Subcutaneous adipose tissue (tissue), 4 donors: Measurements from ENCODE around the gene RELB. TPM values are rescaled to one million over a fixed set of nuclear protein-coding genes. Genes with fewer than 3 reads are reported as not detected.

Experiments
- small RNA-seq: library from RNA; depleted of rRNA; stranded (forward); fragments of <200 nt; gene quantifications from one replicate; pipeline ENCODE3, GENCODE V24; 2016
- total RNA-seq, 4 donors: library from RNA; depleted of rRNA; stranded (reverse); fragments of >200 nt; gene quantifications; one replicate each; pipeline ENCODE4 v1.1.0, GENCODE V29; 2016
- TF ChIP-seq, protein P1 (sequence below): fragments of 450-650 bp; IDR thresholded peaks from one replicate; pipeline ENCODE4 v1.5.1; 2016; ENCODE audit warnings: low read depth, mild to moderate bottlenecking, control low read depth, antibody characterized with exemption, moderate library complexity

Gene RELB
- total RNA-seq, 4 donors from 2014 or later = 0.49 to 9.4 (median 5.8) TPM

- TF ChIP-seq, protein P1, sequence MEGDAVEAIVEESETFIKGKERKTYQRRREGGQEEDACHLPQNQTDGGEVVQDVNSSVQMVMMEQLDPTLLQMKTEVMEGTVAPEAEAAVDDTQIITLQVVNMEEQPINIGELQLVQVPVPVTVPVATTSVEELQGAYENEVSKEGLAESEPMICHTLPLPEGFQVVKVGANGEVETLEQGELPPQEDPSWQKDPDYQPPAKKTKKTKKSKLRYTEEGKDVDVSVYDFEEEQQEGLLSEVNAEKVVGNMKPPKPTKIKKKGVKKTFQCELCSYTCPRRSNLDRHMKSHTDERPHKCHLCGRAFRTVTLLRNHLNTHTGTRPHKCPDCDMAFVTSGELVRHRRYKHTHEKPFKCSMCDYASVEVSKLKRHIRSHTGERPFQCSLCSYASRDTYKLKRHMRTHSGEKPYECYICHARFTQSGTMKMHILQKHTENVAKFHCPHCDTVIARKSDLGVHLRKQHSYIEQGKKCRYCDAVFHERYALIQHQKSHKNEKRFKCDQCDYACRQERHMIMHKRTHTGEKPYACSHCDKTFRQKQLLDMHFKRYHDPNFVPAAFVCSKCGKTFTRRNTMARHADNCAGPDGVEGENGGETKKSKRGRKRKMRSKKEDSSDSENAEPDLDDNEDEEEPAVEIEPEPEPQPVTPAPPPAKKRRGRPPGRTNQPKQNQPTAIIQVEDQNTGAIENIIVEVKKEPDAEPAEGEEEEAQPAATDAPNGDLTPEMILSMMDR = no peak
Observed at GRCh38 chr19:45079911-45080370, 78.7 kb downstream of the RELB start.

DNA sequence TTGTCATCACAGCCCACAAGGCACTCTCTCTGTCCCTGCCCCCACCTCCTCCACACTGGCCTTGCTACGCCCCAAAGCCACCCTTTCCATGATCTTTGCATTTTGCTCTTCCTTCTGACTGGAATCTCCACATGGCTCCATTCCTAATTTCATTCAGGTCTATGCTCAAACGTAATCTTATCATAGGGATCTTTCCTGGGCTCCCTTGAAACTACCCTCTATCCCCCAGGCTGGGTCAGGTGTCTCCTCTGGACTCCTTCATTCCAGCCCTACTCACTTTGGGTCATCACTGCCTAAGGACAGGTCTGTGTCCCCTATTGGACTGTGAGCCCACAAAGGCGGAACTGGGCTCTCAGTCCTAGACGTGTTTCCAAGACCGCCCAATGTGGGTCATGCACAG lies 80.9 kb downstream of the RELB start:
- TF ChIP-seq, protein P1 = no peak

DNA sequence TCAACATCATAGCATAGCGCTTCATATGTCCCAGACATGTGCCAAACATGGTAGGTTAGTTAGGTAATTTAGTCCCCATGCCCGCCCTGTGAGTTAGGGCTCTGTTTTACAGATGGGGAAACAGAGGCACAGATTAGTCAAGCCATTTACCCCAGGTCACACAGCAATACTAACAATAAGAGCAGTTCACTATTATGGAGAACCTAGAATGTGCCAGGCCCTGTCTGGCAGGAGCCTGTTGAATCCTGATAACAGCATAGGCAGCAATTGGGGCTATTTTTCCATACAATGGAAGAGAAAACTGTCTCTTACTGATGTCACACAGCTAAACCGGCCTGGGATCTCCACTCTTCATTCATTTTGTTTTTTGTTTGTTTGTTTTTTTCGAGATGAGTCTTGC lies 85.2 kb downstream of the RELB start:
- TF ChIP-seq, protein P1 = no peak

- TF ChIP-seq, protein P1 = no peak
Observed at GRCh38 chr19:45087531-45087930, 86.3 kb downstream of the RELB start.

Small RNA genes within 50 kb of the gene (small RNA-seq; reads per million reads assigned to genes)
- not detected for gene RNU6-611P

Other genes with a start within 250 kb of the RELB start
- not detected for gene CBLC, start 223.6 kb upstream of the RELB start, total RNA-seq
- 10 to 100 TPM in 3 of 4 donors, 1 to 10 TPM in 1; 8.3 to 68.2 (median 19.2) TPM for gene BCAM, start 192.4 kb upstream of the RELB start, total RNA-seq
- gene NECTIN2, start 155.2 kb upstream of the RELB start, total RNA-seq = 10 to 100 TPM; 20.4 to 49.9 (median 24.1) TPM
- 10 to 100 TPM; 18.3 to 69.5 (median 34.6) TPM for gene TOMM40, start 110.2 kb upstream of the RELB start, total RNA-seq
- gene APOE, start 95.7 kb upstream of the RELB start, total RNA-seq = 1,000 to 10,000 TPM in 3 of 4 donors, 100 to 1,000 TPM in 1; 212 to 2,618 (median 1,765) TPM
- 100 to 1,000 TPM in 2 of 4 donors, 10 to 100 TPM in 2; 30.7 to 394 (median 88.3) TPM for gene APOC1, start 86.9 kb upstream of the RELB start, total RNA-seq
- not detected for gene APOC4, start 59.2 kb upstream of the RELB start, total RNA-seq
- gene APOC2, start 55.4 kb upstream of the RELB start, total RNA-seq = 1 to 10 TPM in 1 of 4 donors, not detected in 3; 4.8 TPM
- 10 to 100 TPM; 45.8 to 86.1 (median 65.3) TPM for gene CLPTM1, start 46.1 kb upstream of the RELB start, total RNA-seq
- 10 to 100 TPM; 23.3 to 86.7 (median 44.0) TPM for gene CLASRP, start 37.6 kb downstream of the RELB start, total RNA-seq
- gene ZNF296, start 75.0 kb downstream of the RELB start, total RNA-seq = under 1 TPM in 2 of 4 donors, not detected in 2; 0.51 to 0.88 TPM
- 10 to 100 TPM; 10.3 to 25.8 (median 19.0) TPM for gene GEMIN7, start 77.8 kb downstream of the RELB start, total RNA-seq
- 10 to 100 TPM; 17.2 to 32.4 (median 17.8) TPM for gene PPP1R37, start 91.7 kb downstream of the RELB start, total RNA-seq
- under 1 TPM in 1 of 4 donors, not detected in 3; 0.17 TPM for gene NKPD1, start 159.5 kb downstream of the RELB start, total RNA-seq
- 10 to 100 TPM in 3 of 4 donors, 1 to 10 TPM in 1; 7.7 to 38.4 (median 26.4) TPM for gene TRAPPC6A, start 176.8 kb downstream of the RELB start, total RNA-seq
- gene BLOC1S3, start 177.3 kb downstream of the RELB start, total RNA-seq = 10 to 100 TPM in 2 of 4 donors, 1 to 10 TPM in 2; 1.3 to 19.2 (median 11.0) TPM
- gene EXOC3L2, start 243.9 kb downstream of the RELB start, total RNA-seq = 1 to 10 TPM in 2 of 4 donors, under 1 TPM in 2; 0.44 to 2.6 (median 0.91) TPM
- gene MARK4, start 249.8 kb downstream of the RELB start, total RNA-seq = 10 to 100 TPM; 10.2 to 26.2 (median 14.4) TPM